KMS-11 (cell line): Measurements from ENCODE around the gene EPS15.
"Not testable (repeated sequence)": the region's sequence is repeated elsewhere in the genome, so short reads cannot be mapped to it uniquely, and the experiment has no call there.

ENCODE experiments used
- H2AFZ ChIP-seq: fragments of 200-600 bp; sonication (generic); 2 replicates; pipeline ENCODE4 v1.6.1; 2016; ENCODE audit warnings: antibody characterized with exemption, mixed run types, low read depth
- H3K27ac ChIP-seq: fragments of 200-600 bp; sonication (generic); 2 replicates; pipeline ENCODE4 v1.6.1; 2016; ENCODE audit warnings: mild to moderate bottlenecking, mixed run types
- H3K27me3 ChIP-seq: fragments of 200-600 bp; sonication (generic); 2 replicates; pipeline ENCODE4 v1.6.1; 2017; ENCODE audit warnings: mild to moderate bottlenecking, low read depth, mixed run types, moderate library complexity; ENCODE audit not compliant: insufficient read depth
- H3K36me3 ChIP-seq: fragments of 200-600 bp; sonication (generic); 2 replicates; pipeline ENCODE4 v1.6.1; 2017; ENCODE audit warnings: mild to moderate bottlenecking, mixed run types; ENCODE audit not compliant: insufficient read depth
- H3K4me1 ChIP-seq: fragments of 200-600 bp; sonication (generic); 2 replicates; pipeline ENCODE4 v1.6.1; 2016; ENCODE audit warnings: mild to moderate bottlenecking, low read depth, mixed run types; ENCODE audit not compliant: poor library complexity, severe bottlenecking
- H3K4me2 ChIP-seq: fragments of 200-600 bp; sonication (generic); 2 replicates; pipeline ENCODE4 v1.7.0; 2016; ENCODE audit warnings: mild to moderate bottlenecking, mixed run types
- H3K4me3 ChIP-seq: fragments of 200-600 bp; sonication (generic); IDR thresholded peaks from 2 replicates; pipeline ENCODE4 v1.6.1; 2017; ENCODE audit warnings: low read depth, low read length, mixed read lengths; ENCODE audit not compliant: insufficient read depth
- H3K79me2 ChIP-seq: fragments of 200-600 bp; sonication (generic); 2 replicates; pipeline ENCODE4 v1.6.1; 2016; ENCODE audit warnings: low read depth, mixed run types; ENCODE audit not compliant: insufficient read depth
- H3K9ac ChIP-seq: fragments of 200-600 bp; sonication (generic); 2 replicates; pipeline ENCODE4 v1.6.1; 2016; ENCODE audit warnings: mild to moderate bottlenecking, mixed run types
- H4K20me1 ChIP-seq: fragments of 200-600 bp; sonication (generic); 2 replicates; pipeline ENCODE4 v1.6.1; 2016; ENCODE audit warnings: mild to moderate bottlenecking, mixed run types; ENCODE audit not compliant: insufficient read depth
- CTCF ChIP-seq: fragments of 200-600 bp; sonication (generic); conservative IDR thresholded peaks from 2 replicates; pipeline ENCODE4 v1.6.1; 2017; ENCODE audit warnings: low read depth, mild to moderate bottlenecking, antibody characterized with exemption, low read length, moderate library complexity, mixed read lengths

EPS15 gene

GRCh38 chr1:51565009-51565408 is 45.9 kb upstream of the EPS15 start:
- Histone ChIP-seq H3K27ac (no peak overlapping the region), H3K9ac (no peak overlapping the region), H3K27me3 (no peaks in the 10 kb centered on the region), H3K36me3 (no peaks in the 10 kb centered on the region), H3K4me3 (no peak overlapping the region), H2AFZ (no peak overlapping the region), H3K4me2 (no peak overlapping the region), H3K4me1 (no peaks in the 10 kb centered on the region), H3K79me2 (no peaks in the 10 kb centered on the region), H4K20me1 (no peaks in the 10 kb centered on the region)
- no peak for TF ChIP-seq CTCF

GRCh38 chr1:51564124-51564523 is 45.1 kb upstream of the EPS15 start:
- H3K36me3 ChIP-seq = no peaks in the 10 kb centered on the region
- no peak for TF ChIP-seq CTCF
- no peak overlapping the region for H3K27ac ChIP-seq
- H3K27me3 ChIP-seq = no peaks in the 10 kb centered on the region
- no peaks in the 10 kb centered on the region for H3K79me2 ChIP-seq
- H2AFZ ChIP-seq = no peak overlapping the region
- no peaks in the 10 kb centered on the region for H4K20me1 ChIP-seq
- H3K4me1 ChIP-seq = no peaks in the 10 kb centered on the region
- H3K9ac ChIP-seq = no peak overlapping the region
- H3K4me3 ChIP-seq = no peak overlapping the region
- H3K4me2 ChIP-seq = no peak overlapping the region

GRCh38 chr1:51561702-51562101 is 42.6 kb upstream of the EPS15 start:
- Histone ChIP-seq H4K20me1 (no peaks in the 10 kb centered on the region), H3K27ac (no peak overlapping the region), H3K36me3 (no peaks in the 10 kb centered on the region)

GRCh38 chr1:51560895-51561294 is 41.8 kb upstream of the EPS15 start:
- not testable (repeated sequence) for H3K4me2 ChIP-seq, H2AFZ ChIP-seq, H3K27me3 ChIP-seq, H3K36me3 ChIP-seq, H3K27ac ChIP-seq, H3K4me1 ChIP-seq, H4K20me1 ChIP-seq, H3K4me3 ChIP-seq, H3K79me2 ChIP-seq, H3K9ac ChIP-seq

More at GRCh38 chr1:51561702-51562101, 42.6 kb upstream of the EPS15 start:
- Histone ChIP-seq H3K79me2 (no peaks in the 10 kb centered on the region), H3K4me2 (no peak overlapping the region), H2AFZ (no peak overlapping the region), H3K9ac (no peak overlapping the region), H3K4me3 (no peak overlapping the region), H3K27me3 (no peaks in the 10 kb centered on the region), H3K4me1 (no peaks in the 10 kb centered on the region)
- TF ChIP-seq CTCF = no peak

DNA sequence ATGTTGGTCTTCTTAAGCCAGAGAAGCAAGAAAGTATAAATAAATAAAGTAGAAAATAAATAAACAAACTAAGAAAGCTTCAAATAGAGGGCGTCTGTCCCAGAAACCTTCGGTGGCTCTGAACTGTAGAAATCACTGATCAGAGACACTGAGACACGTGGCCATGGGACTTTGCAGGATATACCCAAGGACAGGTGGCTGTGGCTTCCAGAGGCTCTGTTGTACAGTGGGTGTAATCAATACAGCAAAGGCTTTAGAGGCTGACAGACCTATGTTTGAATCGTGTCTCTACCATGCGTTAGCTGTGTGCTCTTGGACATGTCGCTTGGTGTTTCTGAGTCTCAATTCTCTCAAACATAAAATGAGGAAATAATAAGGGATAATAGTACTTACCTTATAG is 41.0 kb upstream of the EPS15 start:
- Histone ChIP-seq H3K4me1 (no peaks in the 10 kb centered on the region), H3K4me2 (no peak overlapping the region), H3K36me3 (no peaks in the 10 kb centered on the region), H4K20me1 (no peaks in the 10 kb centered on the region), H2AFZ (no peak overlapping the region), H3K9ac (no peak overlapping the region), H3K27ac (no peak overlapping the region), H3K79me2 (no peaks in the 10 kb centered on the region), H3K4me3 (no peak overlapping the region), H3K27me3 (no peaks in the 10 kb centered on the region)
- TF ChIP-seq CTCF = no peak
